HG03521 (cell line): ENCODE data around the gene VPS72.
A peak's percentile ranks its signal among the peaks of the same experiment; 100 is the strongest.
"Not testable (repeated sequence)": the region's sequence is repeated elsewhere in the genome, so short reads cannot be mapped to it uniquely, and the experiment has no call there.

Experiments used
- ATAC-seq: cut with Tn5 transposase; IDR thresholded peaks from one replicate; pipeline ENCODE4 v1.9.1; 2021; ENCODE audit warnings: mild to moderate bottlenecking, moderate library complexity; ENCODE audit not compliant: unreplicated experiment

The VPS72 gene

DNA sequence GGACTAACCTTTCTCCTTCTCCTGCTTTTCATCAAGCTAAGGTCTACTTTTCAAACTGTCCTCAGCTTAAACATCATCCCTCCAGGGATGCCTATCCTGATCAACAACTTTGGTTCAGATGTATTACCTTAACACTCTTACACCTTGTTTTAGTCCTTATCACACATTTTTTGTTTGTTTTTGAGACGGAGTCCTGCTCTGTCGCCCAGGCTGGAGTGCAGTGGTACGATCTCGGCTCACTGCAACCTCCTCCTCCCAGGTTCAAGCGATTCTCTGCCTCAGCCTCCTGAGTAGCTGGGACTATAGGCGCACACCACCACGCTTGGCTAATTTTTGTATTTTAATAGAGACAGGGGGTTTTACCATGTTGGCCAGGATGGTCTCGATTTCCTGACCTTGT lies 1.3 kb downstream of the VPS72 start:
- ATAC-seq: not testable (repeated sequence)

DNA sequence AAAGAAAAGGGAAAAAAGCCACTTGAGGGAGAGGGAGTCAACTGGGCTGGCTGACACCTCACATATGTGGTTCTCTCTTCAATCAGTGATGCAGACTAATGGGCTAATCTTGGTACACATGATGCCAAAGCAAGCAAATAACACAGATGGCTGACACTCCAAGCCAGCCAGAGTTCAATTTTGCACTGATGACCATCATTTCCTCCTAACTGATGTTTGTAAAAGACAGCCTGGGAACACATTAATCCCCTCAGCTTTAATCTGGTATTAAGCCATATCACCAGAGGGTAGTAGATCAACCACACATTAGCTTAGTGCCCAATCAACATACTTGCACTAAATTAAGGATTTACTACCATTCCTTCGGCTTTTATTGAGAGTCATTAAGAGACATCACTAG lies 2.8 kb downstream of the VPS72 start:
- ATAC-seq: no peak

- ATAC-seq: no peak
These were observed 5.8 kb downstream of the VPS72 start for GRCh38 chr1:151184211-151184610.

GRCh38 chr1:151176514-151177045 lies 13.4 kb downstream of the VPS72 start:
- no peak for ATAC-seq

DNA sequence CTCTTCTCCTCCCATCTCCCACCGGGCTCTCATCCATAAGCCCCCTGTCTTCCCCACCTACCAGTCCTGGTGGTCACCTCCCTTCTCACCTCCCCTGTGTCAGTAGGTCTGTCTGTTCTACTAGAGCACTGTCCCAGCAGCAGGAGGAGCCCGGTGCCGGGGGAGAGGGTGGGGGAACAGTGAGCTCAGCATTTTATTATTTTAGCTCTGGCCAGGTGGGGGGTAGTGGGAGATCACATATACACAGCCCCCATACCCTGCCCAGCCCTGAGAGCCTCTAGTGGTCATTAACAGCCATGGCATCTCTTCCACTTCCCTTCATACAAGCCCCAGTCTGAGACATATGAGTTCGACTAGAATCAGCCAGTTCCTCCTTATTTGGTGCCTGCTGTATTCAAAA lies 14.1 kb downstream of the VPS72 start, which contains the start of gene TMOD4:
TSS of gene TMOD4 (minus strand) at position 119 of the 400 bp plus-strand sequence. CDS start 1,106 bp downstream, outside the sequence.
- no peak for ATAC-seq

DNA sequence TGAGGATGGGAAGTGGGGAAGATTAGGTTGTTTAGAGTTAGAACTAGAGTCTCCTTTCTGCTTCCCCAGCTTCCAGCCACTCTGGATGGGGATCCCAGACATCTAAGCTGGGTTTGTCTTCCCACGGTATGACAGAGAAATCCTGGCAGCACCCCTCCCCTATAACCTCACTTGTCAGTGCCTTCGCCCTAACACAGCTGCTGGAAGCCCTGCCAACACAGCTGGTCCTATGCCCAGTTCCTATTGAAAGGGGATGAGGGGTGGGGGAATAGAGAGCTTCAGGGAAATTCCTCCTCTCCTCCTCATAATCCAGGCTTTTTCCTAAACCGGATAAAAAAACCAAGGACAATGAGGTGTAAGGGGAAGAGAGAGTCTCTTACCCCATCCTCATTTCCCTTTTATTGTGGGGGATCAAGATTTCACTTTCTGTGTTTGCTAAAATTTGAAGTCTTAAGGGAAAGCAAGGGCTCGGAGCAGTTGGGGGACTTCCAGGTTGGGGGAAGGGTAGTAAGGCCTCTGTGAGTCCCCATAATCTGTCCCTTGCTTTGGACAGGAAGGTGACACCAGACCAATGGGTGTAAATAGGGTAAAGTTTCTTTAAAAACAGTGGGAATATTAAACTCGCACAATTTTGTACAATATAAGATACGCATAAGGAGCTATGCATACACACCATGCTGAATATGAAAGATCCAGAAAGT lies 14.8 kb downstream of the VPS72 start:
- no peak for ATAC-seq

DNA sequence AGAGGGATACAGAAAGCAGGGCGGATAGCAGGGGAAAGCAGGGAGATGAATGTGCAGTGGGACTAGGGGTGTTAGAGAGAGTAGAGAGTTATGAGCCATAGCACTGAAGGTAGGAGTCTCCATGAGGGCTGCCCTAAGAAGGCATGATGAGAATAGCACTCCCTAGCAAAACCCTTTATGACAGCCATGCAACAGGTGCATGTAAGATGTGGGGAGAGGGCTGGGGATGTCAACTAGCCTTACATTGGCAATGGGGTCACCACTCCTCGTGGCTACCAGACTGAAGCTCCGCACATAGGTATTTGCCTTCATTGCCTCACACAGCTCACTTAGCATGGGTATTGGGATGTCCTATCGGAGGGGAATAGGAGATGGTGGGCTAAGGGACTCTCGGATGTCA lies 18.8 kb downstream of the VPS72 start:
- ATAC-seq: no peak

GRCh38 chr1:151167116-151167515 lies 22.9 kb downstream of the VPS72 start:
- ATAC-seq: no peak

DNA sequence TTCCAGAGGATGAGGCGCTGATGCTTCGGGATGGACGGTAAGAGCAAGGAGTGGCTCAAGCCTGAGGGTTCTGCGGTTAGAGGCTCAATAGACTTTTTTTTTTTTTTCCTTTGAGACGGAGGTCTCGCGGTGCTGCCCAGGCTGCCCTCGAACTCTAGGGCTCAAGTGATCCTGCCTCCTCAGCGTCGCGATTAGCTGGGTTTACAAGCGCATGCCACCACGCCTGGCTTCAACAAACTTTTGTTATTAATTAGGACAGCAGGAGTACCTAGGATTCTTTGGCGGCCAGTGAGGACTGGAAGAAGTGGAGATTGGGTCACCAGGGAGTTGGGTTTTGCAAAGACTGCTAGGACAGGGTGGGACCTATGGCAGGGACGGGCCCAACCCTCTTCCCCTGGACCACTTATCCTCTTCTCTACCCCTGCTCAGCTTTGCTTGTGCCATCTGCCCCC lies 23.5 kb downstream of the VPS72 start:
- ATAC-seq: no peak

GRCh38 chr1:151165738-151166504 lies 24.1 kb downstream of the VPS72 start, which contains the start of the genes LYSMD1 and SCNM1:
Gene LYSMD1, minus strand, starts transcription at chr1:151165902. Its CDS starts 644 bp downstream, at chr1:151165258.
Gene SCNM1, plus strand, starts transcription at chr1:151166144. Its CDS starts 9 bp downstream, at chr1:151166153.
- peak; percentile 93 for ATAC-seq

- no peak for ATAC-seq
These were observed 24.7 kb downstream of the VPS72 start for GRCh38 chr1:151165281-151165737.

DNA sequence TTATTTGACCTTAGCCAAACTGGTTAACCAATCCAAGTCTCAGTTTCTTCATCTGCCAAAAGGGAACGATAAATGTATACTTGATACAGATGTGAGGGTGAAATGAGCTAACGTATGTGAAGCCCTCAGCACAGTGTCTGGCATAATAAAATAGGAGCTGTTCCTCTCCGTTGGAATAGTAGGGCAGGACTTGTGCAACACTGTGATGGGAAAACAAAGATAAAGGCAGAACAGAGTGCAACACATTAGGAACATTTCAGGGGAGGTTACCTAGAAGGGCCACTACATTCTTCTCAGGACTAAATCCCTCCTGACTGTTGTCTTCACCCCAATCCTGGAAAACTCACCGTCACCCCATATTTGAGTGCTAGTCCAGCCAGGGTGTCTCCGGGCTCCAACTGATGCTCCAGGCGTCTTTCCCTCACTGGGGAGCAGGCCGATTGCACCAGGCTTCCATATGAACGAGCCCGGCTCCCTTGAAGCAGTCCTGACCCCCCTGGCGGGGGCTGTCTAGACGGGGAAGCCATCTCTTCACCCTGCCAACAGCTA lies 25.2 kb downstream of the VPS72 start:
- no peak for ATAC-seq

DNA sequence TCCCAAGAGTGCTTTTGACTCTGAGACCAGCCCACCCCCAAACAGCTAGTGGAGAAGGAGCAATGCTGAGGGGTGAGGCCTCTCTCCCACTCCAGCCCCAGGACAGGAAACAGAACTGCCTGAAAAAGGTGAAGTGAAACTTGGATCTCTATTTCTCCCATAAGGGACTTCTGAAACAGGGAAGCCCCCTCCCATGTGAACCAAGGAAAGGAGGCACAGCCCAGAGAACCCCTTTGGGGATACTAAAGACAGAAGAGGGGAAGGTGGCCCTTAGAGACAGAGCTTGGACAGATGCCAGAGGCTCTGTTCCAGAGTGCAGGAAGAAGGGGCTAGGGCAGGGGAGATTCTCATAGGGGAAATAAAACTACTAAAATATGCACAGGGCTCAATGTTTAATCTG lies 30.6 kb downstream of the VPS72 start:
- ATAC-seq: no peak

DNA sequence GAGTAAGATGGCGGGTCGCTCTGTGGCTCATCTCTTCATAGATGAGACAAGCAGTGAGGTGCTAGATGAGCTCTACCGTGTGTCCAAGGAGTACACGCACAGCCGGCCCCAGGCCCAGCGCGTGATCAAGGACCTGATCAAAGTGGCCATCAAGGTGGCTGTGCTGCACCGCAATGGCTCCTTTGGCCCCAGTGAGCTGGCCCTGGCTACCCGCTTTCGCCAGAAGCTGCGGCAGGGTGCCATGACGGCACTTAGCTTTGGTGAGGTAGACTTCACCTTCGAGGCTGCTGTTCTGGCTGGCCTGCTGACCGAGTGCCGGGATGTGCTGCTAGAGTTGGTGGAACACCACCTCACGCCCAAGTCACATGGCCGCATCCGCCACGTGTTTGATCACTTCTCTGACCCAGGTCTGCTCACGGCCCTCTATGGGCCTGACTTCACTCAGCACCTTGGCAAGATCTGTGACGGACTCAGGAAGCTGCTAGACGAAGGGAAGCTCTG lies 31.2 kb downstream of the VPS72 start:
- ATAC-seq: no peak

DNA sequence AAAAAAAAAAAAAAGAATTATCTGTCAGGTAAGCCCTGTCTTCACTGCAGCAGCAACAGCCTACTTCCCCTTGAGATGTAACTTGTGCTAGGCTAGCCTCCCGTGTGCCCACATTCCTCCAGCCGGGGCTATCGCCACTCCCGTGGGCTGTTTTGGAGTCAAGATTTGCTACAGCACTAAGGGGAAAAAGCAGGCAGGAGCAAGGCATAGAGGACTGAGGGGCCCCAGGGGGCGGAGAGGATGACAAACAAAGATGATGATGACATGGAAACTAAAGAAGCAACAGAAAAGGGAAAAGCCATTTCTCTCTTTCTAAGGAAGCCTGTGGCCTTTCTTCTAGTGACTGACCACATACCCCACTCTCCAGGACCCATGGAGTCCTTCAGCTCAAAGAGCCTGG lies 31.7 kb downstream of the VPS72 start:
- no peak for ATAC-seq

GRCh38 chr1:151157067-151157531 lies 32.9 kb downstream of the VPS72 start:
- ATAC-seq: no peak

- ATAC-seq: peak; percentile 75
These were observed 33.5 kb downstream of the VPS72 start, which contains the start of gene TNFAIP8L2 for GRCh38 chr1:151156515-151156819. Gene TNFAIP8L2, plus strand, starts transcription at chr1:151156649. Its CDS starts 2,049 bp downstream, at chr1:151158698.

- no peak for ATAC-seq
These were observed 42.3 kb downstream of the VPS72 start for GRCh38 chr1:151147665-151148064.

DNA sequence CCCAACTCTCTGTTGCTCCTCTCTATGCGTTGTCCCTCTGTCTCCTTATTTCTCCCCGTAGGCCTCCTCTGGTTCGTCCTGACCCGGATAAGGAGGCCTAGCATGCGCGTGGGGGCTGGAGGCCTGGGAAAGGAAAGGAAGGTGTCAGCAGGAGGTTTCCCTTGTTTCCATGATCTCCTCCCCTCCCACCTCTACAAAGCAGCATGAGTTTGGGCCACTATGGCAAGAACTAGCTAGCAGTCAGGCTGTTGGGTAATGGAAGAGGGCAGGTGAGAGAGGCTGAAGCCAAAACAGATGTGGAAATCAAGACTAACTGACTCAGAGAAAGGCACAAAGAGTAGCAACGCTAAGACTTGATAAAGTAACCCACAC lies 42.9 kb downstream of the VPS72 start:
- ATAC-seq: no peak

- peak; percentile 97 for ATAC-seq
These were observed 43.4 kb downstream of the VPS72 start, which contains the start of gene SEMA6C for GRCh38 chr1:151146412-151147131. Gene SEMA6C, minus strand, starts transcription at chr1:151146631. Its CDS starts 4,010 bp downstream, at chr1:151142621.
